Mucosa of descending colon (tissue), 3 donors: ENCODE data around the gene SPEM1. TPM values are rescaled to one million over a fixed set of nuclear protein-coding genes. Genes with fewer than 3 reads are reported as not detected.

Experiments
- ATAC-seq: fragments of 200-7000 bp; cut with Tn5 transposase; one replicate; pipeline ENCODE4 v1.9.1; 2020; ENCODE audit warnings: mild to moderate bottlenecking, moderate library complexity
- DNase-seq, 3 donors: peaks; one replicate each; pipeline ENCODE4 v3.0.0-alpha.2; 2020
- H3K36me3 ChIP-seq: fragments of 200-600 bp; one replicate; pipeline ENCODE4 v1.8.0; 2021; ENCODE audit warnings: low read depth, mild to moderate bottlenecking
- H3K4me1 ChIP-seq: fragments of 200-600 bp; one replicate; pipeline ENCODE4 v1.8.0; 2021; ENCODE audit warnings: low read depth, mild to moderate bottlenecking
- H3K4me3 ChIP-seq: fragments of 200-600 bp; one replicate; pipeline ENCODE4 v1.8.0; 2021; ENCODE audit warnings: mild to moderate bottlenecking
- H3K9me3 ChIP-seq: fragments of 200-600 bp; one replicate; pipeline ENCODE4 v1.8.0; 2021; ENCODE audit warnings: mild to moderate bottlenecking
- intact Hi-C, 2 donors: fragments of 100-400 bp; cut with DNase I in 1 of 2; cut with micrococcal nuclease in 1 of 2; formaldehyde crosslinking; loops; one replicate each; pipeline versions ENCODE4 v1.11.0 to v1.11.1; 2022; cut with DNase I, micrococcal nuclease
- total RNA-seq, 3 donors: library from RNA; stranded (reverse); fragmentation: NEBNext Ultra II Directional in 2 of 3; extraction: Animal tissue kit (Norgen Biotek cat#: 25700) in 2 of 3; gene quantifications; one replicate each; pipeline versions ENCODE4 v1.2.1 to v1.2.4, GENCODE V29; 2021 to 2023
- TF ChIP-seq, protein P1 (sequence below): fragments of 200-600 bp; IDR thresholded peaks from one replicate; pipeline ENCODE4 v1.8.0; 2022; ENCODE audit warnings: antibody characterized with exemption, mild to moderate bottlenecking
- donor health status: DM: no; HTN: no; CAD: no; lungs with moderate emphysema.
- donor health status: DM: no; HTN: no; CAD: no.
- donor health status: DM: no; HTN: yes; CAD: no.

The SPEM1 gene
- total RNA-seq, 3 donors from 2014 or later = not detected

DNA sequence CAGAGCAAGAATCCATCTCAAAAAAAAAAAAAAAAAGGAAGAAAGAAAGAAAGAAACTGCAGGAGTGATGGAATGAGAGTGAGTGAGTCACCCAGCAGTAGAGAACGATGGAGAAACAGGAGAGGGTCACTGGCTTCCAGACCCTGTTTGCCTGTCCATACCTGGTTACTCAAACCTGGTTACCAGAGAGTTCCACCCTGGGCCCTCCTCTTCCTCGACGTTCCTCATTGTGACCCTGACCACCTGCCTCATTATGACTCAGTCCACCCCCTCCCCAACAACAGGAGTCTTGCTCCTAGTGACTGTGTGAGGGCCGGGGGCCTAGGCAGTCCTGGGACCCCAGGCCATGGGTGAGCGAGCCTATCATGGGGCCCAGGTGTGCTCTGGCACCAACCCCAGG lies 8.4 kb downstream of the SPEM1 start, which contains the start of gene SPEM3:
SPEM3 (plus strand) TSS at position 301 of the 400 bp plus-strand sequence; CDS start at position 347, 46 bp downstream.
- Histone ChIP-seq H3K36me3 (no peaks in the 10 kb centered on the region), H3K4me1 (no peaks in the 10 kb centered on the region), H3K4me3 (no peak within 1 kb of the TSS), H3K9me3 (no peaks in the 10 kb centered on the region)
- TF ChIP-seq, protein P1, sequence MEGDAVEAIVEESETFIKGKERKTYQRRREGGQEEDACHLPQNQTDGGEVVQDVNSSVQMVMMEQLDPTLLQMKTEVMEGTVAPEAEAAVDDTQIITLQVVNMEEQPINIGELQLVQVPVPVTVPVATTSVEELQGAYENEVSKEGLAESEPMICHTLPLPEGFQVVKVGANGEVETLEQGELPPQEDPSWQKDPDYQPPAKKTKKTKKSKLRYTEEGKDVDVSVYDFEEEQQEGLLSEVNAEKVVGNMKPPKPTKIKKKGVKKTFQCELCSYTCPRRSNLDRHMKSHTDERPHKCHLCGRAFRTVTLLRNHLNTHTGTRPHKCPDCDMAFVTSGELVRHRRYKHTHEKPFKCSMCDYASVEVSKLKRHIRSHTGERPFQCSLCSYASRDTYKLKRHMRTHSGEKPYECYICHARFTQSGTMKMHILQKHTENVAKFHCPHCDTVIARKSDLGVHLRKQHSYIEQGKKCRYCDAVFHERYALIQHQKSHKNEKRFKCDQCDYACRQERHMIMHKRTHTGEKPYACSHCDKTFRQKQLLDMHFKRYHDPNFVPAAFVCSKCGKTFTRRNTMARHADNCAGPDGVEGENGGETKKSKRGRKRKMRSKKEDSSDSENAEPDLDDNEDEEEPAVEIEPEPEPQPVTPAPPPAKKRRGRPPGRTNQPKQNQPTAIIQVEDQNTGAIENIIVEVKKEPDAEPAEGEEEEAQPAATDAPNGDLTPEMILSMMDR = no peak
- DNase-seq (no peak), ATAC-seq (no peak)
- intact Hi-C loops = no loop called here

DNA sequence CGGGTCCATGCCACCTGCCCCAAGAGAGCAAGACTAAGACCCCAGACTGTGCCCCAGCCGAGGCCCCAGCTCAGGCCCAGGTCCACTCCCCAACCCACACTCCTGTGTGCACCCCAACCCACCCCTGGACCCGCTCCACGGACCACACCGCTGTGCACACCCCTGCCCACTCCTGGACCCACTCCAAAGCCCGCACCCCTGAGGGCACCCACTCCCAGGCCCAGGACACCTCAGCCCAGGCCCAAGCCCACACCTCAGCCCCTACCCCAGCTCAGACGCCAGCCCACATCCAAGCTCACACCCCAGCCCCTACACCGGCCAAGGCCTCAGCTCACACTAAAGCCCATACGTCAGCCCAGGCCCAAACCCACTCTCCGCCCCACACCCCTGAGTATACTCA lies 9.6 kb downstream of the SPEM1 start:
- H3K4me3 ChIP-seq = no peak overlapping the region
- no peaks in the 10 kb centered on the region for H3K36me3 ChIP-seq
- ATAC-seq (no peak), DNase-seq (no peak)
- no peaks in the 10 kb centered on the region for H3K9me3 ChIP-seq
- intact Hi-C loops = no loop called here
- TF ChIP-seq, protein P1 = no peak
- no peaks in the 10 kb centered on the region for H3K4me1 ChIP-seq

DNA sequence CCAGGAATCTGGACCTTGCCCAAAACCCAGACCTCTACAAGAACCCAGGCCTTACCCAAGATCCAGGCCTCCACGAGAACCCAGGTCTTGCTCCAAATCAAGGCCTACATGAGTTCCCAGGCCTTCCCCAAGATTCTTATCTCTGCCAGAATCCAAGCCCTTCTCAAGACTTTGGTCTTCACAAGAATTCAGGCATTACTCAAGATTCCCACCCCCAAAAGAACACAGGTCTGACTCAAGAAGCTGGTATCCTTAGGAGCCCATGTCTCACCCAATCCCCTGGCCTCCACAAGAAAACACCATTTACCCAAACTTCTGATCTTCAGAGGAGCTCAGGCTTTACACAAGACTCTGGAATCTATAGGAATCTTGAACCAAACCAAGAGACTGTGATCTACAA lies 11.1 kb downstream of the SPEM1 start:
- ATAC-seq (no peak), DNase-seq (no peak)
- Histone ChIP-seq H3K4me3 (no peak overlapping the region), H3K36me3 (no peaks in the 10 kb centered on the region), H3K9me3 (no peaks in the 10 kb centered on the region), H3K4me1 (no peaks in the 10 kb centered on the region)
- intact Hi-C loops = no loop called here
- TF ChIP-seq, protein P1 = no peak

DNA sequence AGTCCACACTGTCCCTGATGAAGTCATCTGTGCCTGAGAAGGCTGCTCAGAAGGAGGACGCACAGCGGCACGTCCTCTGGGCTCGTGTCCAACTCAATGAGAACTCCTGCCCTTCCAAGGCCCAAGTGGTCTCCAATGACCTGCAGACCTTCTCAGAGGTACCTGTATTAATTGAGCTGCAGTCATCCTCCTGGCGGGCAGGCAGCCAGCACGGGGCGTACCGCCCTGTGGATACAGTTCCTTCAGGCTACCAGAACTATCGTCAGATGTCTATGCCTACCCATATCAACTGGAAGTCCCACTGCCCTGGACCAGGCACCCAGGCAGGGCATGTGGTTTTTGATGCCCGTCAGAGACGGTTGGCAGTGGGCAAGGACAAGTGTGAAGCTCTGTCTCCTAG lies 12.2 kb downstream of the SPEM1 start:
- intact Hi-C loops = no loop called here
- DNase-seq (no peak), ATAC-seq (no peak)
- Histone ChIP-seq H3K4me1 (peaks cover 3% of the 10 kb centered on the region), H3K4me3 (no peak overlapping the region), H3K36me3 (no peaks in the 10 kb centered on the region), H3K9me3 (no peaks in the 10 kb centered on the region)
- TF ChIP-seq, protein P1 = no peak

DNA sequence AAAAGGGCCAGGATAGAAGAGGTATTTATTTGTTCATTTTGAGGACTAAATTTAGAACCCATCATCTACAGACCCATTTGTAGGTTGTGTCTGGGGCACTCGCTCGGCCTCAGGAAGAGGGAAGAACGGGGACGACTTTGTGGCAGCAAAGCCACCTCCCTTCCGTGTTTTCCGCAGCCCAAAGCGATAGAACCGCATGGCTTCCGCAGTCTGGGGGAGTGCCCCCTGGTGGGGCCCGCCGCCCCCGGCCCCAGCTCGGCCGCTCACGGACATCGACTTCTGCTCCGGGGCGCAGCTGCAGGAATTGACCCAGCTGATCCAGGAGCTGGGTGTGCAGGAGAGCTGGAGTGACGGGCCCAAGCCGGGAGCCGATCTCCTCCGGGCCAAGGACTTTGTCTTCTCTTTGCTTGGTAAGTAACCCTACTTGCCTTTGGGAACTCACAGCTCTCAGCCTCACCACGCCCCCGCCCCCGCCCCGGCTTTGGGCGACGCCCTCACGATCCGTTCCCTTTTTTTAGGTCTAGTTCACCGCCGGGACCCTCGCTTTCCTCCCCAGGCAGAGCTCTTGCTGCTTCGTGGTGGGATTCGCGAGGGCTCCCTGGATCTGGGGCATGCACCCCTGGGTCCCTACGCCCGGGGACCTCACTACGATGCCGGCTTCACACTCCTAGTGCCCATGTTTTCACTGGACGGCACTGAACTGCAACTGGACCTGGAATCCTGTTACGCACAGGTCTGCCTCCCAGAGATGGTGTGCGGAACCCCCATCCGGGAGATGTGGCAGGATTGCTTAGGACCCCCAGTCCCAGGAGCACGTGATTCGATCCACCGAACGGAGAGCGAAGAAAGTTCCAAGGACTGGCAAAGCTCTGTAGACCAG lies 15.8 kb downstream of the SPEM1 start:
- H3K9me3 ChIP-seq = no peaks in the 10 kb centered on the region
- DNase-seq = peak; percentile 71 to 83 (median 78)
- peaks cover 26% of the 10 kb centered on the region for H3K4me1 ChIP-seq
- peak overlapping the region; percentile 32 for H3K4me3 ChIP-seq
- intact Hi-C loops = loop anchor here in 1 of 2 donors (2.0 kb wide), 1 partner anchor 125 kb away; the partner anchor contains the start of gene SENP3
- peak; percentile 46 for ATAC-seq
- no peaks in the 10 kb centered on the region for H3K36me3 ChIP-seq
- TF ChIP-seq, protein P1 = no peak
